GM12872 (cell line): ENCODE results near the gene ADRA1B.

Experiments
- TF ChIP-seq, protein P1 (sequence below): IDR thresholded peaks from 3 replicates; pipeline ENCODE4 v1.5.1; 2011; ENCODE audit warnings: low read depth, mild to moderate bottlenecking, low read length, moderate library complexity; ENCODE audit not compliant: insufficient read depth

Gene ADRA1B

DNA sequence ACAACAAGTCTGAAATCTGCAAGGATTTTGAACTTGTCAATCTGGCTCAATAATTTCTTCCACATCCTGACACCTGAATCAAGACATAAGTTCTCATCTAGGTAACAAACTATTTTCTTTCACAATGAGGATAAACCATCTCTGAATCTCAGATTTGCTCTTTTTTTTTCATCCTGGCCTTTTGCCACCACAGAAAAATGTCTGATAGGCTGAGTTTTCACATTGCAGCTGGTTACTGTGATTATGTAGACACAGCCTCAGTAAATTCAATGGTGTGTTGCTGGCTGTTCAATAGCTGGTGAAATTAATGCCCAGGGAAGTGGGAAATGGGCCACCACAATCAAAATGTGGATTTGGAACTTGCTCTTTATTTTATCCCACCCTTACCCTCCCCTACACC lies 2.8 kb upstream of the ADRA1B start:
- TF ChIP-seq, protein P1, sequence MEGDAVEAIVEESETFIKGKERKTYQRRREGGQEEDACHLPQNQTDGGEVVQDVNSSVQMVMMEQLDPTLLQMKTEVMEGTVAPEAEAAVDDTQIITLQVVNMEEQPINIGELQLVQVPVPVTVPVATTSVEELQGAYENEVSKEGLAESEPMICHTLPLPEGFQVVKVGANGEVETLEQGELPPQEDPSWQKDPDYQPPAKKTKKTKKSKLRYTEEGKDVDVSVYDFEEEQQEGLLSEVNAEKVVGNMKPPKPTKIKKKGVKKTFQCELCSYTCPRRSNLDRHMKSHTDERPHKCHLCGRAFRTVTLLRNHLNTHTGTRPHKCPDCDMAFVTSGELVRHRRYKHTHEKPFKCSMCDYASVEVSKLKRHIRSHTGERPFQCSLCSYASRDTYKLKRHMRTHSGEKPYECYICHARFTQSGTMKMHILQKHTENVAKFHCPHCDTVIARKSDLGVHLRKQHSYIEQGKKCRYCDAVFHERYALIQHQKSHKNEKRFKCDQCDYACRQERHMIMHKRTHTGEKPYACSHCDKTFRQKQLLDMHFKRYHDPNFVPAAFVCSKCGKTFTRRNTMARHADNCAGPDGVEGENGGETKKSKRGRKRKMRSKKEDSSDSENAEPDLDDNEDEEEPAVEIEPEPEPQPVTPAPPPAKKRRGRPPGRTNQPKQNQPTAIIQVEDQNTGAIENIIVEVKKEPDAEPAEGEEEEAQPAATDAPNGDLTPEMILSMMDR, result no peak

- TF ChIP-seq, protein P1, result no peak
Measured at GRCh38 chr5:159916841-159917761, 819 bp downstream of the ADRA1B start.

DNA sequence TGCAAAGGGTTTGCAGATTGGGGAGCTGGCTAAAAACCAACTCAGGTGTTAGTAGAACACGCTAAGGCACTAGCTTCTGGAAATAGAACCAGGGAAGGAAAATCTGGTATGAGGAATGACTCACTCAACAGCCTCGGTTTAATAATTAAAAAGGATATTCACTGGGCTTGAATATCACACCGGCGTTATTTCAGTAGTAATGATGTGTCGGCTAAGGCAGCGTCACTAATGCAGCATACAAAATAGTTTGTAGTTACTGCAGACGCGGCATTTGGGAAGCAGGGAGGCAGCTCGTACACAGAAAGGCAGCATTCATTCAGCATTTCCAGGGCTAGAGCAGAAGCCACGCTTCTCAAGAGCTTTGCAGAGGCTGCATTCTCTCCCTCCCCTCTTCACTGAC lies 1.7 kb downstream of the ADRA1B start:
- TF ChIP-seq, protein P1, result no peak

GRCh38 chr5:159921721-159922120 lies 5.4 kb downstream of the ADRA1B start:
- TF ChIP-seq, protein P1, result no peak

DNA sequence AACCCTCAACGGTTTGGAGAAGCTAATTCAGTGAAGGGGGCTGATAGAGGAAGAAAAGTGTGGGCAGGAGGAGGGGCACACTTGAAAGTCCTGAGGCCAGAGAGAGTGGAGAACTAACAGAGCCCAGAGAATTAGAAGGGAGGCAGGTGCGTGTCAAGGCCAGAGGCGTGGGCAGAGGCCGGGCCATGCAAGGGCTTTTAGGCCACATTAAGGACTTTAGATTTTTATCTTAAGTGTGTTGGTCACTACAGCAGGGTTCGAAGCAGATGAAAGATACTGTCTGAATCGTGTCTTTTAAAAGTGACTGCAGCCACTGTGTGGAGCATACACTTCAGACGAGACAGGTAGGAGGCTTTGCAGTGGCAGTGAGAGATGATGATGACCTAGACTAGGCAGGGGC lies 6.7 kb downstream of the ADRA1B start:
- TF ChIP-seq, protein P1, result no peak

DNA sequence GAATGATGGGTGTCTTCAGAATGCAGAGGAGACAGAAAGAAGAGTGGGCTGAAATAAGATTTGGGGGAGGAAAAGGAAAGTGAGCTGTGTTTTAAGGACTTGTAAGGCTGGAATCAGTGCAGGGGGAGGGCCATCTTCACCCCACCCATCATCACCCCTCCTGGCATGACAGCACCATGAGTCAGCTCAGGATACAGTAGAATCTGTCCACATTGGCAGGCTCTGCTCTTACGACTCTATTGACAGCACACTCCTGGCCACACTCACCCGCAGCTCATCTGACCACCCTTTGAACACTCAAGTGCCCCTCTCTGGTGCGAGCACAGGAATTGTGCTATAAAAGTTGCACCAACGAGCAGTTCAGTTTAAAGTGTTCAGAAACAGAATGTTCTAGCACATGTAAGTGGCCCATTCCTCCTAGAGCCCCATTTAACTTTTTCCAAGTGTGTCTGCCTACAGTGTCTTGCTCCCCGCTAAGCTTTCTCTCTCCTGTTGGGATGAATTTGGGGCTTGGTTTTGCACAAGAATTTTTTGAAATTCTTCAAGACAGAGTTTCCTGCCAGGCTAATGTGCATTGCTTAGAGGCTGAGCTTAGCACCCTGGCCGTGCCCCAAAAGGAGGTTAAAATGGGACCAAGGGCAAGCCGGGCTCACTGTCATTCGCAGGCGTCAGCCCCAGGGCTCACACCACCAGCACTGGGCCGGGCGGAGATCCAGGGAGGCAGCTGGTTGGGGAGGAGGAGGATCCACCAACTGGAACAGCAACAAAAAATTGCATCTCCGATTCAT lies 12.0 kb downstream of the ADRA1B start:
- TF ChIP-seq, protein P1, result no peak

- TF ChIP-seq, protein P1, result no peak
Measured at GRCh38 chr5:159929176-159929575, 12.9 kb downstream of the ADRA1B start.
